ENCODE measurements around the gene ARHGEF28. TPM values are rescaled to one million over a fixed set of nuclear protein-coding genes. Genes with fewer than 3 reads are reported as not detected.

Gene ARHGEF28
- total RNA-seq, 2 experiments from 2014 or later = not detected

DNA sequence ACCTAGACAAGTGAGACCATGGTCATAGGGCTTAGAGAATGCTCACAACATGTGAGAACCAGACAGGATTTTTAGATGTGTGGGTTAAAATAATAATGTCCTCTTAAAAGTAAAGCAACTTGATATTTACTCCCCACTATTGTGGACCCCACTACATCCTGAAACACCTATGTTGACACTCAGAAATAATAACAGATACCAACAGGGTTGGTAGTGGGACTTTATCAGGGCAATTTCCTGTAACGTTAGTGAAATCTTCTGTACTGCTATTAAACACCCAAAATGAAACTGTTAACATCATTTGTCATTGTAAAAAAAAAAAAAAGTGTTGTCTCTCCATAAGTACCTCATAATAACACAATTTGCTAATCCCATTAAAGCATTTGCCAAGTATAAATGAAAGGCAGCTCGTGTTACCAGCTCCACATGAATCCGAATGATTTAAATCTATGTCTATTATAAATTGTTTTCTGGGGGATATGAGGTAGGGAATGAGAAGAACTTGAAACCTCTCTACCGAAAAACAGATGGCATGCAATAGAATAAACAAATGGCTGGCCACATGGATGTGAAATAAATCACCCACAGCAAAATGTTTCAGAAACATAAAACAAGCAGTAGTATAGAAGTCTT is 285.9 kb downstream of the ARHGEF28 start:
- Histone ChIP-seq H4K20me1 (ENCODE audit: insufficient read depth, low read length) (no peaks in the 10 kb centered on the region), H3K4me3 (ENCODE audit: low read depth, low read length, poor library complexity, severe bottlenecking) (no peak overlapping the region), H3K4me2 (ENCODE audit: low read length) (no peak overlapping the region), H3K36me3 (ENCODE audit: insufficient read depth, low read length) (no peaks in the 10 kb centered on the region), H3K27ac (ENCODE audit: low read depth, low read length, poor library complexity, severe bottlenecking) (no peak overlapping the region), H3K9me3 (ENCODE audit: low read length) (no peaks in the 10 kb centered on the region), H3K9me2 (ENCODE audit: insufficient read depth, low read length) (no peaks in the 10 kb centered on the region), H3K79me2 (ENCODE audit: insufficient read depth, low read depth, low read length) (no peaks in the 10 kb centered on the region), H2AFZ (ENCODE audit: low read length) (peak overlapping the region; percentile 33), H3K4me1 (ENCODE audit: insufficient read depth, low read length, poor library complexity, severe bottlenecking) (peaks cover 5% of the 10 kb centered on the region)
- POLR2A ChIA-PET = no interaction called here
- TF ChIP-seq EZH2phosphoT487 (IDR thresholded peaks at IDR 0.05; ENCODE audit: borderline replicate concordance, low read depth, low read length) (no peak), CTCF (conservative IDR thresholded peaks at IDR 0.05; ENCODE audit: low read length) (no peak)
- CTCF ChIA-PET (ENCODE audit: unreplicated experiment) = no interaction called here
- no TSS peak for BruUV-seq (replicated peaks)
- no peak for DNase-seq (ENCODE audit: low spot score)
- intact Hi-C loops (cut with micrococcal nuclease; ENCODE audit: unreplicated experiment) = no loop called here

DNA sequence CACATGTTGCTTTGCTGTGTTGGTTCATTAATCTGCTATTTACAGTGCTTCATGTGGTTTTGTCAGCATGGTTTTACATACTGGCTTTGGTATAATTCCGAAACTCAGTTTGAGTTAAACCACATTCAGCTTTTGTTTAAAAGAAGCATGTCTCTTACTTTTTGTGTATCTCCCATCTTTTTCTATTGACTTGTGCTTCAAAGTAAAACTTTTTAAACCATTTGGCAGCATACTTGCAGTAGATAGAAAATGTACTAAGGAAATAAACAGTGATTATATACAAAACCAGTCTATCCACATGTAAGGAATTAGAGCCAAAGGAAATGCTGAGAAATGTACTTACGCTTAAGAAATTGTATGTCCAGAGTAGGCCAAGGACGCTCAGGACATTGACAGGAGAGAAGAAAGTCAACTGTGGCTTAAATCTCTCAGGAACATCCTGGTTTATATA is 286.9 kb downstream of the ARHGEF28 start:
- Histone ChIP-seq H3K4me2 (ENCODE audit: low read length) (peak overlapping the region; percentile 7; the same call in 1 of the 2 replicates), H3K4me3 (ENCODE audit: low read depth, low read length, poor library complexity, severe bottlenecking) (no peak overlapping the region), H3K36me3 (ENCODE audit: insufficient read depth, low read length) (no peaks in the 10 kb centered on the region), H3K27ac (ENCODE audit: low read depth, low read length, poor library complexity, severe bottlenecking) (no peak overlapping the region), H3K9me2 (ENCODE audit: insufficient read depth, low read length) (no peaks in the 10 kb centered on the region), H3K4me1 (ENCODE audit: insufficient read depth, low read length, poor library complexity, severe bottlenecking) (peaks cover 5% of the 10 kb centered on the region), H4K20me1 (ENCODE audit: insufficient read depth, low read length) (no peaks in the 10 kb centered on the region), H3K9me3 (ENCODE audit: low read length) (no peaks in the 10 kb centered on the region), H2AFZ (ENCODE audit: low read length) (peak overlapping the region; percentile 73; the same call in 1 of the 2 replicates), H3K79me2 (ENCODE audit: insufficient read depth, low read depth, low read length) (no peaks in the 10 kb centered on the region)
- CTCF ChIA-PET (ENCODE audit: unreplicated experiment) = no interaction called here
- intact Hi-C loops (cut with micrococcal nuclease; ENCODE audit: unreplicated experiment) = no loop called here
- TF ChIP-seq CTCF (conservative IDR thresholded peaks at IDR 0.05; ENCODE audit: low read length) (no peak), EZH2phosphoT487 (IDR thresholded peaks at IDR 0.05; ENCODE audit: borderline replicate concordance, low read depth, low read length) (no peak)
- no peak for DNase-seq (ENCODE audit: low spot score)
- BruUV-seq (replicated peaks) = no TSS peak
- POLR2A ChIA-PET = no interaction called here

GRCh38 chr5:73913971-73914370 is 288.0 kb downstream of the ARHGEF28 start:
- intact Hi-C loops (cut with micrococcal nuclease; ENCODE audit: unreplicated experiment) = no loop called here

More at GRCh38 chr5:73913971-73914370, 288.0 kb downstream of the ARHGEF28 start:
- Histone ChIP-seq H3K27ac (ENCODE audit: low read depth, low read length, poor library complexity, severe bottlenecking) (no peak overlapping the region), H4K20me1 (ENCODE audit: insufficient read depth, low read length) (no peaks in the 10 kb centered on the region), H3K79me2 (ENCODE audit: insufficient read depth, low read depth, low read length) (no peaks in the 10 kb centered on the region), H3K4me1 (ENCODE audit: insufficient read depth, low read length, poor library complexity, severe bottlenecking) (peaks cover 5% of the 10 kb centered on the region), H3K9me2 (ENCODE audit: insufficient read depth, low read length) (no peaks in the 10 kb centered on the region), H3K4me2 (ENCODE audit: low read length) (no peak overlapping the region), H3K9me3 (ENCODE audit: low read length) (no peaks in the 10 kb centered on the region), H3K36me3 (ENCODE audit: insufficient read depth, low read length) (no peaks in the 10 kb centered on the region), H3K4me3 (ENCODE audit: low read depth, low read length, poor library complexity, severe bottlenecking) (no peak overlapping the region), H2AFZ (ENCODE audit: low read length) (no peak overlapping the region)
- POLR2A ChIA-PET = interaction anchor here (0.6 to 1.0 kb wide), 3 partner anchors 27 to 833 kb away, joined by 3 read pairs; no protein-coding TSS in a partner anchor
- CTCF ChIA-PET (ENCODE audit: unreplicated experiment) = no interaction called here
- TF ChIP-seq EZH2phosphoT487 (IDR thresholded peaks at IDR 0.05; ENCODE audit: borderline replicate concordance, low read depth, low read length) (no peak), CTCF (conservative IDR thresholded peaks at IDR 0.05; ENCODE audit: low read length) (no peak)
- no peak for DNase-seq (ENCODE audit: low spot score)
- no TSS peak for BruUV-seq (replicated peaks)

Measured in OCI-LY7 (cell line).